Measurements from ENCODE around the gene C3AR1. TPM values are rescaled to one million over a fixed set of nuclear protein-coding genes. Genes with fewer than 3 reads are reported as not detected.
"Not testable (repeated sequence)": the region's sequence is repeated elsewhere in the genome, so short reads cannot be mapped to it uniquely, and the experiment has no call there.

C3AR1 gene
- total RNA-seq, 2 donors from 2014 or later: not detected

DNA sequence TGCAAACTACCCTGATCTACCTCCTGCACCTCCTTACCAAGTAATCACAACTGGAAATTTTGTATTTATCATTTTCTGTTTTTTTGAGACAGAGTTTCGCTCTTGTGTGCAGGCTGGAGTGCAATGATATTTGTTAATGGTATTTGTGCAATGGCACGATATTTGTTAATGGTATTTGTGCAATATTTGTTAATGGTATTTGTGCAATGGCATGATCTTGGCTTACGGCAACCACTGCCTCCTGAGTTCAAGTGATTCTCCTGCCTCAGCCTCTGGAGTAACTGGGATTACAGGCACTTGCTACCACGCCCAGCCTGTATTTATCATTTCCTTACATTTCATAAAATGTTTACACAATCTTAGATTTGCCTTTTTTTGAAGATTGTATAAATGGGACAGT is 10.2 kb upstream of the C3AR1 start:
- peaks cover 19% of the 10 kb centered on the region for H3K4me1 Mint-ChIP-seq
- no peaks in the 10 kb centered on the region for H3K36me3 Mint-ChIP-seq (ENCODE audit: low read depth)
- Histone ChIP-seq H3K27me3 (ENCODE audit: control insufficient read depth, insufficient read depth, low read length, poor library complexity, severe bottlenecking) (no peaks in the 10 kb centered on the region), H3K27ac (ENCODE audit: low read depth, low read length) (no peak overlapping the region), H3K4me1 (ENCODE audit: control insufficient read depth, insufficient read depth, low read length) (no peaks in the 10 kb centered on the region), H3K36me3 (ENCODE audit: control insufficient read depth, insufficient read depth, low read length) (no peaks in the 10 kb centered on the region), H3K9me3 (ENCODE audit: control insufficient read depth, low read length) (no peaks in the 10 kb centered on the region), H3K9ac (ENCODE audit: extremely low read depth, low read length, poor library complexity, severe bottlenecking) (no peak overlapping the region), H3K4me3 (ENCODE audit: low read length) (no peak overlapping the region)
- no peak overlapping the region for H3K4me3 Mint-ChIP-seq
- H3K27me3 Mint-ChIP-seq (ENCODE audit: insufficient read depth): no peaks in the 10 kb centered on the region
- peaks cover 3% of the 10 kb centered on the region for H3K9me3 Mint-ChIP-seq
- DNase-seq: no peak
- TF ChIP-seq, protein P1, sequence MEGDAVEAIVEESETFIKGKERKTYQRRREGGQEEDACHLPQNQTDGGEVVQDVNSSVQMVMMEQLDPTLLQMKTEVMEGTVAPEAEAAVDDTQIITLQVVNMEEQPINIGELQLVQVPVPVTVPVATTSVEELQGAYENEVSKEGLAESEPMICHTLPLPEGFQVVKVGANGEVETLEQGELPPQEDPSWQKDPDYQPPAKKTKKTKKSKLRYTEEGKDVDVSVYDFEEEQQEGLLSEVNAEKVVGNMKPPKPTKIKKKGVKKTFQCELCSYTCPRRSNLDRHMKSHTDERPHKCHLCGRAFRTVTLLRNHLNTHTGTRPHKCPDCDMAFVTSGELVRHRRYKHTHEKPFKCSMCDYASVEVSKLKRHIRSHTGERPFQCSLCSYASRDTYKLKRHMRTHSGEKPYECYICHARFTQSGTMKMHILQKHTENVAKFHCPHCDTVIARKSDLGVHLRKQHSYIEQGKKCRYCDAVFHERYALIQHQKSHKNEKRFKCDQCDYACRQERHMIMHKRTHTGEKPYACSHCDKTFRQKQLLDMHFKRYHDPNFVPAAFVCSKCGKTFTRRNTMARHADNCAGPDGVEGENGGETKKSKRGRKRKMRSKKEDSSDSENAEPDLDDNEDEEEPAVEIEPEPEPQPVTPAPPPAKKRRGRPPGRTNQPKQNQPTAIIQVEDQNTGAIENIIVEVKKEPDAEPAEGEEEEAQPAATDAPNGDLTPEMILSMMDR (conservative IDR thresholded peaks at IDR 0.05): no peak
- no peak overlapping the region for H3K27ac Mint-ChIP-seq
- WGBS, 2 experiments (ENCODE audit: insufficient coverage in 1 of 2, insufficient read length in 1 of 2): 94 to 95% methylated on average over 2 to 4 of the region's 4 CpGs

DNA sequence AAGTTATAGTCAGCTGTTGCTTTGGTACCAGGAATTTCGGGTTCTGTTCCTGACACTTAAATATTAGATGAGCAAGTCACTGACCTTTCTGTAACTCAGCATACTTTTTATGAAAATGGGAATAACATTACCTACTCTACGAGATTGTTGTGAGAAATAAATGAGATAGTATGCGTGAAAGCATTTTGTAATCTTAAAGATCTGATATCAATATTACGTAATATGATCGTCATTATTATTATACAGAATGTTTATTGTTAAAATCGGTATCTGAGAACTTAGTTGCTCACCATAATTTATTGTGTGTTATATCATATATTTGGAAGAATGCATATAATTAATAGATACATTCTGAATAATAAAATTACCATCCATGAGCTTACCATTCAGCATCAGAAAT is 9.8 kb upstream of the C3AR1 start:
- Mint-ChIP-seq H3K36me3 (ENCODE audit: low read depth) (no peaks in the 10 kb centered on the region), H3K27ac (no peak overlapping the region), H3K9me3 (peaks cover 3% of the 10 kb centered on the region), H3K4me3 (no peak overlapping the region), H3K4me1 (peaks cover 14% of the 10 kb centered on the region), H3K27me3 (ENCODE audit: insufficient read depth) (no peaks in the 10 kb centered on the region)
- no peaks in the 10 kb centered on the region for H3K36me3 ChIP-seq (ENCODE audit: control insufficient read depth, insufficient read depth, low read length)
- DNase-seq: no peak
- H3K27me3 ChIP-seq (ENCODE audit: control insufficient read depth, insufficient read depth, low read length, poor library complexity, severe bottlenecking): no peaks in the 10 kb centered on the region
- no peaks in the 10 kb centered on the region for H3K9me3 ChIP-seq (ENCODE audit: control insufficient read depth, low read length)
- no peak overlapping the region for H3K27ac ChIP-seq (ENCODE audit: low read depth, low read length)
- TF ChIP-seq, protein P1 (conservative IDR thresholded peaks at IDR 0.05): no peak
- no peak overlapping the region for H3K9ac ChIP-seq (ENCODE audit: extremely low read depth, low read length, poor library complexity, severe bottlenecking)
- WGBS, 2 experiments (ENCODE audit: insufficient coverage in 1 of 2, insufficient read length in 1 of 2): 99% methylated on average over 5 of the region's 6 CpGs; no CpG with 5 or more reads in 1 of the 2 experiments
- H3K4me3 ChIP-seq (ENCODE audit: low read length): no peak overlapping the region
- no peaks in the 10 kb centered on the region for H3K4me1 ChIP-seq (ENCODE audit: control insufficient read depth, insufficient read depth, low read length)

DNA sequence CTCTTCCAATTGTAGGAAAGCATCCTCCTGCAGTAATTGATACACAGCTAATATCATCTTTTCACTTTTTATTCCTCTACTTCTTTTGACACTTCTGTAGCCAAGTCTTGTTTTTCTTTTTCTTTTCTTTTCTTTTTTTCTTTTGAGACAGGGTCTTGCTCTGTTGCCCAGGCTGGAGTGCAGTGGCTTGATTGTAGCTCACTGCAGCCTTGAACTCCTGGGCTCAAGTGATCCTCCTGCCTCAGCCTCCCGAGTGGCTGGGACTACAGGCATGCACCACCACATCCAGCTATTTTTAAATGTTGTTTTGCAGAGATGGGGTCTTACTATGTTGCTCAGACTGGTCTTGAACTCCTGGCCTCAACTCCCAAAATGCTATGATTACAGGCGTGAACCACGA is 5.7 kb upstream of the C3AR1 start:
- H3K27ac Mint-ChIP-seq; H3K36me3 ChIP-seq (ENCODE audit: control insufficient read depth, insufficient read depth, low read length); H3K27ac ChIP-seq (ENCODE audit: low read depth, low read length); H3K27me3 ChIP-seq (ENCODE audit: control insufficient read depth, insufficient read depth, low read length, poor library complexity, severe bottlenecking); H3K4me3 Mint-ChIP-seq; H3K9me3 ChIP-seq (ENCODE audit: control insufficient read depth, low read length); H3K4me3 ChIP-seq (ENCODE audit: low read length); H3K36me3 Mint-ChIP-seq (ENCODE audit: low read depth); H3K9me3 Mint-ChIP-seq; H3K4me1 Mint-ChIP-seq; DNase-seq; H3K27me3 Mint-ChIP-seq (ENCODE audit: insufficient read depth); H3K4me1 ChIP-seq (ENCODE audit: control insufficient read depth, insufficient read depth, low read length); H3K9ac ChIP-seq (ENCODE audit: extremely low read depth, low read length, poor library complexity, severe bottlenecking): not testable (repeated sequence)
- 87 to 90% methylated on average over 2 to 3 of the region's 3 CpGs for WGBS, 2 experiments (ENCODE audit: insufficient coverage in 1 of 2, insufficient read length in 1 of 2)

DNA sequence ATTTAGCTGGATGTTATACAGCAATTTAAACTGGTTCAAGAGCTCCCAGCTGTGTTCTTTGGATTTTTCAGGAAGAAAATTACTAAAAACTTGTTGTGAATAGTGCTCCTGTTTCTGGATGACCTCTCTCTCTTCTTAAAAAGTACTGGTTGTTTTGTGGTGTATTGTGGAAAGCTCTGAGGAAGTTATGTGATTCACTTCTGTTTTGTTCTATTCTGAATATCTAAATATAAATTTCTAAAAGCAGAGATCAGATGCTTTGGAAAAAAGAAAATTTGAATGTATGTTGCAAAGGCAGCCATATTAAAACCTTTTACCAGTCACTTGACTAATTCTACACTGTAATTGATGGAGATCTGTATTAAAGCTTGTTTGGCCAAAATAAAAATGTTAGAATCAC is 3.4 kb upstream of the C3AR1 start:
- Histone ChIP-seq H3K36me3 (ENCODE audit: control insufficient read depth, insufficient read depth, low read length) (no peaks in the 10 kb centered on the region), H3K27ac (ENCODE audit: low read depth, low read length) (no peak overlapping the region), H3K4me1 (ENCODE audit: control insufficient read depth, insufficient read depth, low read length) (no peaks in the 10 kb centered on the region), H3K4me3 (ENCODE audit: low read length) (no peak overlapping the region), H3K27me3 (ENCODE audit: control insufficient read depth, insufficient read depth, low read length, poor library complexity, severe bottlenecking) (no peaks in the 10 kb centered on the region), H3K9me3 (ENCODE audit: control insufficient read depth, low read length) (no peaks in the 10 kb centered on the region), H3K9ac (ENCODE audit: extremely low read depth, low read length, poor library complexity, severe bottlenecking) (no peak overlapping the region)
- no peaks in the 10 kb centered on the region for H3K4me1 Mint-ChIP-seq
- H3K27me3 Mint-ChIP-seq (ENCODE audit: insufficient read depth): no peaks in the 10 kb centered on the region
- DNase-seq: no peak
- H3K36me3 Mint-ChIP-seq (ENCODE audit: low read depth): no peaks in the 10 kb centered on the region
- TF ChIP-seq, protein P1 (conservative IDR thresholded peaks at IDR 0.05): no peak
- H3K9me3 Mint-ChIP-seq: peaks cover 3% of the 10 kb centered on the region
- H3K4me3 Mint-ChIP-seq: no peak overlapping the region
- no peak overlapping the region for H3K27ac Mint-ChIP-seq
